SK-N-SH treated with all-trans-retinoic acid at 6 μM for 48 hours (cell line): Measurements from ENCODE around the gene CACNB2.

Source experiments
- ESRRG ChIP-seq: fragments of 250-450 bp; sonication (Bioruptor Pico); IDR thresholded peaks from 2 replicates; pipeline ENCODE4 v1.6.1; 2021; ENCODE audit warnings: mild to moderate bottlenecking
- ISL1 ChIP-seq: fragments of 250-450 bp; sonication (Bioruptor Pico); IDR thresholded peaks from 2 replicates; pipeline ENCODE4 v2.1.2; 2022; ENCODE audit warnings: mild to moderate bottlenecking, moderate library complexity
- SNAI2 ChIP-seq: fragments of 250-450 bp; sonication (Bioruptor Pico); IDR thresholded peaks from 2 replicates; pipeline ENCODE4 v1.5.0; 2020; ENCODE audit warnings: mild to moderate bottlenecking, moderate library complexity
- TOX ChIP-seq: fragments of 250-450 bp; sonication (Bioruptor Pico); IDR thresholded peaks from 2 replicates; pipeline ENCODE4 v1.8.0; 2021; ENCODE audit warnings: mild to moderate bottlenecking, moderate library complexity, borderline replicate concordance
- ZNF8 ChIP-seq: fragments of 450-650 bp; formaldehyde crosslinking; IDR thresholded peaks from 2 replicates; pipeline ENCODE4 v1.5.0; 2020; ENCODE audit warnings: mild to moderate bottlenecking, moderate library complexity
- TF ChIP-seq, protein P1 (sequence below): fragments of 250-450 bp; sonication (Bioruptor Pico); IDR thresholded peaks from 2 replicates; pipeline ENCODE4 v1.8.0; 2020; ENCODE audit warnings: mild to moderate bottlenecking, moderate library complexity, borderline replicate concordance

GRCh38 chr10:18421726-18422293 lies 281.6 kb downstream of the CACNB2 start:
- no peak for TF ChIP-seq ESRRG
- TF ChIP-seq, protein P1, sequence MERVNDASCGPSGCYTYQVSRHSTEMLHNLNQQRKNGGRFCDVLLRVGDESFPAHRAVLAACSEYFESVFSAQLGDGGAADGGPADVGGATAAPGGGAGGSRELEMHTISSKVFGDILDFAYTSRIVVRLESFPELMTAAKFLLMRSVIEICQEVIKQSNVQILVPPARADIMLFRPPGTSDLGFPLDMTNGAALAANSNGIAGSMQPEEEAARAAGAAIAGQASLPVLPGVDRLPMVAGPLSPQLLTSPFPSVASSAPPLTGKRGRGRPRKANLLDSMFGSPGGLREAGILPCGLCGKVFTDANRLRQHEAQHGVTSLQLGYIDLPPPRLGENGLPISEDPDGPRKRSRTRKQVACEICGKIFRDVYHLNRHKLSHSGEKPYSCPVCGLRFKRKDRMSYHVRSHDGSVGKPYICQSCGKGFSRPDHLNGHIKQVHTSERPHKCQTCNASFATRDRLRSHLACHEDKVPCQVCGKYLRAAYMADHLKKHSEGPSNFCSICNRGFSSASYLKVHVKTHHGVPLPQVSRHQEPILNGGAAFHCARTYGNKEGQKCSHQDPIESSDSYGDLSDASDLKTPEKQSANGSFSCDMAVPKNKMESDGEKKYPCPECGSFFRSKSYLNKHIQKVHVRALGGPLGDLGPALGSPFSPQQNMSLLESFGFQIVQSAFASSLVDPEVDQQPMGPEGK: no peak
- TF ChIP-seq SNAI2 (CRISPR knock-in tag): no peak
- TF ChIP-seq ISL1 (CRISPR knock-in tag): no peak
- TF ChIP-seq ZNF8: no peak
- TF ChIP-seq TOX (CRISPR knock-in tag): no peak
